HCT116 (cell line): ENCODE measurements around the gene AKAP12. TPM values are rescaled to one million over a fixed set of nuclear protein-coding genes. Genes with fewer than 3 reads are reported as not detected.
A peak's percentile ranks its signal among the peaks of the same experiment; 100 is the strongest.

Source experiments
- ATAC-seq: fragments of 200-7000 bp; cut with Tn5 transposase; 2 replicates; pipeline ENCODE4 v1.9.1; 2020; ENCODE audit warnings: mild to moderate bottlenecking, moderate library complexity
- BruUV-seq: library from RNA; stranded (reverse); fragments of 400-500 nt; replicated peaks from 2 replicates; lab custom pipeline; 2021; lab: Mats Ljungman, UMichigan
- CTCF ChIA-PET: fragments of 300-600 bp; sonication (Branson Sonifier 250); formaldehyde crosslinking; loops from one replicate; lab custom pipeline; 2021; ENCODE audit warnings: antibody characterized with exemption; lab: Charles Lee
- POLR2A ChIA-PET: fragments of 300-600, 350-600 bp; sonication (Branson Sonifier 250); formaldehyde crosslinking; loops from one replicate; lab custom pipeline; 2021; ENCODE audit warnings: antibody characterized with exemption; lab: Charles Lee
- RAD21 ChIA-PET, 2 experiments: fragments of 300-600 bp; sonication (Branson Sonifier 250); formaldehyde crosslinking; loops; one replicate each; lab custom pipeline; 2023; ENCODE audit warnings: low total read pairs in 2 of 2; ENCODE audit not compliant: uncharacterized antibody in 2 of 2, unreplicated experiment in 2 of 2, low non-redundant PET in 1 of 2; lab: Charles Lee
- DNase-seq: peaks from one replicate; pipeline ENCODE4 v3.0.0-alpha.2; 2010; ENCODE audit warnings: low read depth, low spot score
- H2AFZ ChIP-seq: fragments of 200-600 bp; shearing (Covaris generic), sonication (generic); 2 replicates; pipeline ENCODE4 v1.6.1; 2017; ENCODE audit warnings: low read depth, mixed run types, mixed read lengths, antibody characterized with exemption, low read length; ENCODE audit not compliant: poor library complexity, severe bottlenecking
- H3K27ac ChIP-seq: 2 replicates; pipeline ENCODE4 v1.5.1; 2012; ENCODE audit warnings: low read depth, low read length
- H3K27me3 ChIP-seq: fragments of 200-600 bp; sonication (generic); 2 replicates; pipeline ENCODE4 v1.6.1; 2016; ENCODE audit warnings: mixed run types, low read length, mixed read lengths; ENCODE audit not compliant: insufficient read depth
- H3K36me3 ChIP-seq, 2 experiments: fragments of 200-500 bp in 1 of 2; fragments of 200-600 bp in 1 of 2; sonication (Bioruptor generic) in 1 of 2; sonication (generic) in 1 of 2; 2 replicates each; pipeline versions ENCODE4 v1.5.1 to v1.6.1; 2014 to 2016; ENCODE audit warnings: low read length in 2 of 2, inconsistent platforms in 1 of 2, mixed read lengths in 1 of 2, mixed run types in 1 of 2; ENCODE audit not compliant: insufficient read depth in 2 of 2, control insufficient read depth in 1 of 2
- H3K4me1 ChIP-seq, 2 experiments: fragments of 200-600 bp in 1 of 2; sonication (generic) in 1 of 2; 2 replicates each; pipeline versions ENCODE4 v1.5.1 to v1.6.1; 2012 to 2017; ENCODE audit warnings: low read length in 2 of 2, inconsistent platforms in 1 of 2, mild to moderate bottlenecking in 1 of 2, mixed read lengths in 1 of 2, mixed run types in 1 of 2, moderate library complexity in 1 of 2; ENCODE audit not compliant: insufficient read depth in 2 of 2, control insufficient read depth in 1 of 2
- H3K4me2 ChIP-seq: fragments of 200-600 bp; sonication (generic); 2 replicates; pipeline ENCODE4 v1.6.1; 2017; ENCODE audit warnings: mixed run types, low read length, mixed read lengths
- H3K4me3 ChIP-seq, 2 experiments: fragments of 200-600 bp in 1 of 2; sonication (generic) in 1 of 2; replicated peaks in 1 of 2; 2 replicates each; pipeline ENCODE4 v1.5.1; 2011 to 2016; ENCODE audit warnings: low read length in 2 of 2, control low read depth in 1 of 2, low read depth in 1 of 2, mild to moderate bottlenecking in 1 of 2, mixed read lengths in 1 of 2, mixed run types in 1 of 2
- H3K79me2 ChIP-seq: fragments of 200-600 bp; sonication (generic); 2 replicates; pipeline ENCODE4 v1.6.1; 2017; ENCODE audit warnings: mild to moderate bottlenecking, mixed run types, low read length, moderate library complexity, mixed read lengths; ENCODE audit not compliant: insufficient read depth
- H3K9ac ChIP-seq: fragments of 200-600 bp; sonication (generic); 2 replicates; pipeline ENCODE4 v1.6.1; 2016; ENCODE audit warnings: low read length, mixed read lengths
- H3K9me2 ChIP-seq: fragments of 200-600 bp; sonication (generic), shearing (Covaris generic); 2 replicates; pipeline ENCODE4 v1.6.1; 2017; ENCODE audit warnings: mixed run types, mild to moderate bottlenecking, moderate library complexity; ENCODE audit not compliant: insufficient read depth
- H3K9me3 ChIP-seq, 2 experiments: fragments of 200-500 bp in 1 of 2; fragments of 200-600 bp in 1 of 2; sonication (Bioruptor generic) in 1 of 2; sonication (generic) in 1 of 2; 2 replicates each; pipeline ENCODE4 v1.6.1; 2014 to 2017; ENCODE audit warnings: low read length in 2 of 2, mixed read lengths in 2 of 2, inconsistent platforms in 1 of 2, low read depth in 1 of 2, mild to moderate bottlenecking in 1 of 2, mixed run types in 1 of 2, moderate library complexity in 1 of 2; ENCODE audit not compliant: control insufficient read depth in 1 of 2, insufficient read depth in 1 of 2
- H4K20me1 ChIP-seq: fragments of 200-600 bp; sonication (generic), shearing (Covaris generic); 2 replicates; pipeline ENCODE4 v1.6.1; 2017; ENCODE audit warnings: mixed run types, mild to moderate bottlenecking, moderate library complexity; ENCODE audit not compliant: insufficient read depth
- CEBPB ChIP-seq: IDR thresholded peaks from 2 replicates; pipeline ENCODE4 v1.6.1; 2012; ENCODE audit warnings: low read depth
- CTCF ChIP-seq, 3 experiments: fragments of 200-600 bp in 1 of 3; sonication (generic) in 1 of 3; IDR thresholded peaks in 2 of 3; conservative IDR thresholded peaks in 1 of 3; 2 replicates each; pipeline ENCODE4 v1.5.1; 2012 to 2017; ENCODE audit warnings: low read depth in 2 of 3, low read length in 2 of 3, antibody characterized with exemption in 1 of 3, borderline replicate concordance in 1 of 3, control low read depth in 1 of 3, mild to moderate bottlenecking in 1 of 3, mixed read lengths in 1 of 3, mixed run types in 1 of 3, moderate library complexity in 1 of 3; ENCODE audit not compliant: insufficient read depth in 1 of 3
- EGR1 ChIP-seq: IDR thresholded peaks from 2 replicates; pipeline ENCODE4 v1.6.1; 2012; ENCODE audit warnings: low read depth
- ELF1 ChIP-seq: IDR thresholded peaks from 2 replicates; pipeline ENCODE4 v1.6.1; 2012; ENCODE audit warnings: low read depth, borderline replicate concordance
- EZH2 ChIP-seq: fragments of 200-600 bp; sonication (generic); IDR thresholded peaks from 2 replicates; pipeline ENCODE4 v1.6.1; 2017; ENCODE audit warnings: antibody characterized with exemption, mixed run types
- EZH2phosphoT487 ChIP-seq: fragments of 200-600 bp; IDR thresholded peaks from 2 replicates; pipeline ENCODE4 v1.6.1; 2018; ENCODE audit warnings: antibody characterized with exemption, borderline replicate concordance
- FOSL1 ChIP-seq: IDR thresholded peaks from 2 replicates; pipeline ENCODE4 v1.6.1; 2012; ENCODE audit warnings: low read depth
- JUND ChIP-seq: IDR thresholded peaks from 2 replicates; pipeline ENCODE4 v1.6.1; 2012
- MAX ChIP-seq: IDR thresholded peaks from 2 replicates; pipeline ENCODE4 v1.6.1; 2012
- POLR2A ChIP-seq: IDR thresholded peaks from 2 replicates; pipeline ENCODE4 v1.7.0; 2011; ENCODE audit warnings: borderline replicate concordance; ENCODE audit not compliant: insufficient read depth, insufficient read length; ENCODE audit errors: extremely low read depth
- POLR2AphosphoS5 ChIP-seq: IDR thresholded peaks from 2 replicates; pipeline ENCODE4 v1.6.1; 2011; ENCODE audit warnings: mild to moderate bottlenecking, low read depth, low read length, moderate library complexity
- REST ChIP-seq: IDR thresholded peaks from 2 replicates; pipeline ENCODE4 v1.6.1; 2012; ENCODE audit warnings: low read depth
- SIN3A ChIP-seq: IDR thresholded peaks from 2 replicates; pipeline ENCODE4 v1.6.1; 2012; ENCODE audit warnings: low read depth
- SP1 ChIP-seq: IDR thresholded peaks from 2 replicates; pipeline ENCODE4 v1.6.1; 2012; ENCODE audit warnings: low read depth
- SRF ChIP-seq: IDR thresholded peaks from 2 replicates; pipeline ENCODE4 v1.6.1; 2012; ENCODE audit warnings: low read depth
- TCF7L2 ChIP-seq: IDR thresholded peaks from 2 replicates; pipeline ENCODE4 v1.7.0; 2011; ENCODE audit warnings: borderline replicate concordance, inconsistent platforms; ENCODE audit not compliant: insufficient read depth, insufficient read length; ENCODE audit errors: extremely low read depth
- YY1 ChIP-seq: IDR thresholded peaks from 2 replicates; pipeline ENCODE4 v1.6.1; 2011; ENCODE audit warnings: low read length, low read depth, moderate library complexity, mild to moderate bottlenecking; ENCODE audit not compliant: insufficient replicate concordance; ENCODE audit errors: extremely low read depth
- ZNF274 ChIP-seq: fragments of 200-500 bp; sonication (Bioruptor generic); IDR thresholded peaks from 2 replicates; pipeline ENCODE4 v1.6.1; 2014; ENCODE audit warnings: mild to moderate bottlenecking, low read depth, low read length, inconsistent platforms
- intact Hi-C: fragments of 100-400 bp; cut with micrococcal nuclease; formaldehyde crosslinking; loops from 2 replicates; pipeline ENCODE4 v1.10.0; 2022
- total RNA-seq: library from RNA; stranded (reverse); gene quantifications from one replicate; pipeline ENCODE4 v1.2.1, GENCODE V29; 2021; ENCODE audit not compliant: unreplicated experiment

AKAP12 gene
- total RNA-seq, 1 experiment from 2014 or later, result 1,220 TPM

GRCh38 chr6:151240036-151240685 lies 394 bp downstream of the AKAP12 start:
- ATAC-seq, result peak; percentile 82
- Histone ChIP-seq H3K36me3 (peaks cover 0 to 23% of the 10 kb centered on the region in 2 experiments; a peak in 1 of 4 replicates), H3K4me2 (peak overlapping the region; percentile 62), H4K20me1 (0 out of 2 replicates have a peak, but pooled peaks cover 4% of the 10 kb centered on the region), H3K79me2 (peaks cover 45% of the 10 kb centered on the region), H3K4me3 (peak overlapping the region; percentile 66 to 72), H3K9me2 (no peaks in the 10 kb centered on the region), H3K4me1 (peaks cover 6 to 40% of the 10 kb centered on the region in 2 experiments; a peak in 3 of 4 replicates), H3K27ac (peak overlapping the region; percentile 75), H2AFZ (no peak overlapping the region), H3K27me3 (no peaks in the 10 kb centered on the region), H3K9ac (peak overlapping the region; percentile 77), H3K9me3 (no peaks in the 10 kb centered on the region)
- no TSS peak for BruUV-seq
- intact Hi-C loops, result loop anchor here (2.0 to 10.0 kb wide), 2 partner anchors 175 to 225 kb away; no protein-coding TSS in a partner anchor
- ChIA-PET POLR2A (interaction anchor here (0.6 to 1.6 kb wide), 7 partner anchors 30 to 435 kb away, joined by 3 to 5 read pairs (median 4); no protein-coding TSS in a partner anchor), RAD21 (interaction anchor here (0.7 kb wide), 2 partner anchors 125 to 213 kb away, joined by 4 read pairs; no protein-coding TSS in a partner anchor), CTCF (no interaction called here)
- TF ChIP-seq EGR1, result peak; percentile 46; the same call in 1 of the 2 replicates
- TF ChIP-seq YY1, result no peak
- TF ChIP-seq POLR2AphosphoS5, result peak; percentile 76
- TF ChIP-seq TCF7L2, result peak; percentile 51
- TF ChIP-seq JUND, result no peak
- peak; percentile 38 for TF ChIP-seq SP1
- no peak for TF ChIP-seq REST
- no peak for TF ChIP-seq FOSL1
- TF ChIP-seq ZNF274, result no peak
- TF ChIP-seq ELF1, result no peak
- peak; percentile 66 for TF ChIP-seq POLR2A
- TF ChIP-seq SRF, result no peak; the same call in 1 of the 2 replicates
- TF ChIP-seq EZH2, result no peak
- no peak for TF ChIP-seq CEBPB
- no peak for TF ChIP-seq CTCF (IDR thresholded peaks at IDR 0.05 in 2 of 3, conservative IDR thresholded peaks at IDR 0.05 in 1 of 3; ENCODE audit: borderline replicate concordance in 1 of 3, insufficient read depth in 1 of 3, low read depth in 2 of 3, low read length in 2 of 3)
- no peak for TF ChIP-seq EZH2phosphoT487
- TF ChIP-seq MAX, result peak; percentile 64
- peak; percentile 73; the same call in 1 of the 2 replicates for TF ChIP-seq SIN3A
- DNase-seq, result peak; percentile 59
